ENCODE measurements around the gene KLK13.

GRCh38 chr19:51060336-51060735 is 4.6 kb downstream of the KLK13 start:
- TF ChIP-seq POLR2A (IDR thresholded peaks at IDR 0.05) (no peak), CTCF (IDR thresholded peaks at IDR 0.05) (no peak)
